ENCODE data around the gene TACR2.

TACR2 gene

DNA sequence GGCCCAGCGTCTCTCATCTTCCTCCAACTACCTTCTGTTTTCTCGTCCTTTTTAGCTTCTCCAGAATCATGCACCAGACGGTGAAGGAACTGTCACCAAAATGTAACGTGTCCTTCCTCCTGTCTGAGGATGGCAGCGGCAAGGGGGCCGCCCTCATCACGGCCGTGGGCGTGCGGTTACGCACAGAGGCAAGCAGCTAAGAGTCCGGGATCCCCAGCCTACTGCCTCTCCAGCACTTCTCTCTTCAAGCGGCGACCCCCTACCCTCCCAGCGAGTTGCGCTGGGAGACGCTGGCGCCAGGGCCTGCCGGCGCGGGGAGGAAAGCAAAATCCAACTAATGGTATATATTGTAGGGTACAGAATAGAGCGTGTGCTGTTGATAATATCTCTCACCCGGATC is 15.8 kb downstream of the TACR2 start:
- DNase-seq: no peak

DNA sequence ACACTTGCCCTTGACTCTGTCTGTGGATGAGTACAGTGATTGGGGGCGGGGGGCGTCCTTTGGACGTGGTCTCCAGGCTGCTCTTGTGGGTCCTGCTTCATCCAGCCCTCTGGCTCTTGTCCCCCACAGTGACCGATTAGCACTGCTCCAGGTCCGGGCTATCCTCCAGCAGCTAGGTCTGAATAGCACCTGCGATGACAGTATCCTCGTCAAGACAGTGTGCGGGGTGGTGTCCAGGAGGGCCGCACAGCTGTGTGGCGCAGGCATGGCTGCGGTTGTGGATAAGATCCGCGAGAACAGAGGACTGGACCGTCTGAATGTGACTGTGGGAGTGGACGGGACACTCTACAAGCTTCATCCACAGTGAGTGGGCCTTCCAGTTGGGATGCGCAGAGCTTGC is 18.3 kb downstream of the TACR2 start:
- DNase-seq: no peak

DNA sequence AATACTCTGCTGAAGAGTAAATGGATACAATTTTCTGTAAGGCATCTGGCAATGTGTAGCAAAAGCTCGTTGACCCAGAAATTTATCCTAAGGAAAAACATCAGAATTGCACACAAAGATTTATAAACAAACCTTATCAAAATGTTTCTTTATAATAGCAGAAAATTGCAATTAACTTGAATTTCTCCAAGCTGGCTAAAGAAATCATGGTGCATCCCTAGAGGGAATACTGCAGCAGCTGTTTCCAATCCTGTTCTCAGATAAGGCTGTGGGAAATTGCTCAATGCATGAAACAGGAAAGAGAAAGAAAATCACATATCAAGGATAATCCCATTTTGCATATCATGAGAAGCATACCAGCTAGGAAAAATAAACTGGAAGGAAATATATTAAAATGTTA is 18.7 kb downstream of the TACR2 start:
- no peak for DNase-seq

DNA sequence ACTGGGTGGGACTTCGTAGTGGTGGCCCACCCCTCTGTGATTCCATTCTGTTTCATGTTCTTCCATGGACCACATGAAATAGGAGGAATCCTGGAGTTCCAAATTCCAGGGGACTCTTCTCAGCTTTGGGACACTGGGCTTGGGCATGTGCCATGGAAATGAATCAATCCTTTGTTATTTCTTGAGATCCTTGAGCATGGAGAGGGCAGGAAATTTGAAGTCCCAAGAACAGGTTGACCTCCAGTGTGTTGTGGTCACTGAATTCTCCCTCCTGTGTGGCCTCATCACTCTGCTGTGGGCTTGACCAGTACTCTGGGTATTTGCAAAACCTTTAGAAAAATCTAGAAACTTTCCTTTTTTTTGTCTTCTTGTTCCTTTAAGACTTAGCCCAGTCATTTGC is 22.7 kb downstream of the TACR2 start:
- DNase-seq: no peak

DNA sequence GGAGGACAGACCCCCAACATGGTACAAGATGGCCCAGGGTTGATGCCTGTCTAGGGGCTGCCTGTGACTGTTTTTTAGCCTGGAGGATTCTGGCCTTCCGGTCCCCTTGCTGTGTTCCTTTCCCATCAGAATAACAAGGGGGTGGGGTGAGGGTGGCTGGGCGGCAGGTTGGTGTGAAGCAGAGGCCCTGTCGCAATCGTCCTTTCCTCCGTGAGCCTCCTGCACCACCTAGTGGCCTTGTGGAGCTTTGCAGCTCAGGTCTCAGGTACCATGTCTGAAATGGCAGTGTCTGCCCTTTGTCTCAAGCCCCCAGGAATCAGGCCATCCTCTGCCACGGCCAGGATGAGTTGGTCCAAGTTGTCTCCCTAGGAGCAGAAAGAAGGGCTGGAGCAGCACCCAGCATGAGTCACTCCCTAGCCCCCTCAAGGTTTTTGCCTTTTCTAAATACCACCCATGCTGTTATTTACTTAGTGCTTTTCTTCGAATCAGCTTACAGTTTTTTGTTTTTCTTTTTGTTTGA is 24.2 kb downstream of the TACR2 start:
- DNase-seq: peak; percentile 69 to 73

DNA sequence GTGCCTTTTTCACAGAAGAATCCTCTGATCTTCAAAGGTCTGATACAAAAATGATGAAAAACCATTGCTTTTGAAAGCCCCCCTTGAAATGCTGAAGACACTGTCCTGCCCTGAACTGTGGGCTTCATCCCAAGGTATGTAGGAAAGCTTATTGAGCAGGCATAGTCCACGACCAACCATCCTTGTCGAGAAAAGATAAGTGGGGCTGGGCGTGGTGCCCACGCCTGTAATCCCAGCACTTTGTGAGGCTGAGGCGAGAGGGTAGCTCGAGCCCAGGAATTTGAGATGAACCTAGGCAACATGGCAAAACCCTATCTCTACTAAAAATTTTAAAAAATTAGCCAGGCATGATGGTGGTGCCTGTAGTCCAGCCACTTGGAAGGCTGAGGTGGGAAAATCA is 25.6 kb downstream of the TACR2 start:
- peak; percentile 10 to 25 for DNase-seq

DNA sequence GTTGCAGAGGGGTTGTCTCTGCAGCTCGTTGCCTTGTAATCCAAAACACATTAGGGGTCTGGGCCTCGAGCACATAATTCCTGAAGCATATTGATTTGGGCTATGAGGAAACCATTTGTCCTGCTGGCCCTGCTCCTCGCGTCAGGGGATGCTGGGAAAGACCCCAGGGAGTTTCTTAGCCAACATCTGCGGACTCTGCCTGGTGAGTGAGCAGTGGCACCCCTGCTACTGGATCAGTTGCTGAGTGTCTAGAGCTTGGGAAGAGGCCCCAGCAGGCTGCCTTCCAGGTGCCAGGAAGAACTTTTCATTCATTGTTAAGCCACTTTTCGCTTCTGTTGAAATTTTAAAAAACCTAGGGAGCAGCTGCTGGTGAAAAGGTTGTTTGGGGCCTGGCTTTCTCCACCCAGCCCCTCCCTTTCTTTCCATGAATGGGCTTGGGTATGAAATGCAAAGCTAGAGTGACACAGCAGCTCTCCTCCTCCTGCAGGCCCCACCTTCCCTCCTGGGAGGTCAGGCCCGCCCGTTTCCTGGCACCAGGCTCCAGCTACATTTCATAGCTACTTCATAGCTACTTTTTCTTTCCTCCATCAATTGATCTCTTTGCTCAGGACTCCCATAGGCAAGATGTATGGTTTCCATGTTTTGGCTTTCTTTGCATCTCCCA is 26.8 kb downstream of the TACR2 start:
- DNase-seq: no peak

DNA sequence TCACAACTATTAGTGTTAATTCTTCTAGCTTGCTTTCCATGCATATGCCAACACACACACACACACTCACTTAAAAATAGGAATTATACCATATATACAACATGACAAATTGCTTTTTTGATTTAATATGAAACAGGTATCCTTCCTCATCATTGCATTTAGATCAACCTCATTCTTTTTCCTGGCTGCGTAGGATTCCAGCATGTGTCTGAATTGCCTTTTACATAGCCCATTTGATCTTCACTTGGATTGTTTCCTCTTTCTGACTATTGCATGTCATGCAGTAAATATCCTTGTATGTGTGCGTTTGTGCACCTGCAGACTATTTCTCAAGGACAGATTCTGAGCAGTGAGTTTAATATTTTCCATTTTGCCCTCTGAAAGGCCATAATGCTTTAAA is 28.2 kb downstream of the TACR2 start:
- no peak for DNase-seq

DNA sequence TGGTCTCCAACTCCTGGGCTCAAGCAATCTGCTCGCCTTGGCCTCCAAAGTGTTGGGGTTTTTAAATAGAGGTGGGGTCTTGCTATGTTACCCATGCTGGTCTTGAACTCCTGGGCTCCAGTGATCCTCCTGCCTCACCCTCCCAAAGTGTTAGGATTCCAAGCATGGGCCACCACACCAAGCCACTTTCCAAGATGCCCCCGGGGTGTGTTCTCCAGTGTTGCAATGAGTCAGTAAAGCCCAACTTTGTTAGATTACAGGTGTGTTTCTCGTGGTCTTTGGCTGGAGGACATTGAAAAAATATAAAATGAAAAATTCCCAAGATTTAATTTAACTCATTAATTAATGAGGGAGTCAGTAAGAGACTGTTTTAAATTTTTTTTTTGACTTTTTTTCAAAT is 29.2 kb downstream of the TACR2 start:
- DNase-seq: no peak

DNA sequence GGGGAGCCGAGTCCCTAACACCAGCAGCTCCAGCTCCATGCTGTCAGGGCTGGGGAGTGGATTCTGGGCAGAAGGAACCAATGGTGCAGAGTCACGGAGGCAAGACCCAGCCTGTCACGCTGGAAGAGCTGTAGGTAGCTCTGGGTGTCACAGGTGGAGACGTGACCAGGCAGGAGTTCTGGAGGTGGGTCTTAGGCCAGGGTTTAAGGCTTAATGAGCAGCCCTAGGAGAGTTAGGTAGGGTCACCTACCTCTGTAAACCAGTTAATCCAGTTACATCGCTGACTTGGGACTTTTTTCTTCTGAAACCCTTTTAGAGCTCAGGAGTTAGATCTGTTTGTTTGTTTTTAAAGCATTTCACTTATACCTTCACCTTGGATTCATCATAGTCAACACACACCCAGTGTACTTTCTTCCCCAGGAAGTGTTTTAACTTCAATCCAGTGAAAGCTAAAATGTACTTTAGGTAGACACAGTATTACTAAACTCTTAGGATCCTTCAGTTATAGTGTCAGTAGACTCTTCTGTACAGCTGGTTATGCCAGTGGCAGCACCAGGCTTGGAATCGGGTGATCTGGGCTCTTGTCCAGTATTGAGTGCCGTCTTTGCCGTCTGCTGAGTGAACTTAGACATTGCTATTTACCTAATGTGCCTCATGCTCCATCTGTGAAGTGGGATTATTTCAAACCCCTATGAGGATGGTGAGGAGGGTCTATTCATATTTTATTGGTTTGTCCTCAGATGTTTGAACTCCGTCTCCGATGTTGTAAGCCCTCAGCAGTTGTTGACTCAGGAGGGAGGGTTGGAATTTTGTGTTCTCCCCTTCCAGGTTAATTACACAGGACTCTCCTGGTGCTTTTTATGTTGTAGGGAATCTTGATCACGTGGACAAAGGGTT is 31.0 kb downstream of the TACR2 start:
- peak in 1 of 2 experiments; percentile 8 for DNase-seq

DNA sequence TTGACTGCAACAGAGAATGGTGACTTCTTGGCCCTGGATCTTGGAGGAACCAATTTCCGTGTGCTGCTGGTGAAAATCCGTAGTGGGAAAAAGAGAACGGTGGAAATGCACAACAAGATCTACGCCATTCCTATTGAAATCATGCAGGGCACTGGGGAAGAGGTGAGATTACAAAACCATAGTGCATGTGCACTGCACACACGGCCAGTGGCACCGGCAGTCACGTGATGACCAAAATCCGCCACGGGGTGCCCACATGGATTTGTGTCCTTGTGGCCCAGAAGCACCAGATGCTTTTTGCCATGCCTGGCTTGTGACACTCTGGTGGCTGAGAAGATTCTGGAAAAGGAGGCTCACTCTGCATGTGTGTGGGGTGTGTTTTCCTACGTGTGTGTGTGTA is 32.4 kb downstream of the TACR2 start:
- DNase-seq: no peak

DNA sequence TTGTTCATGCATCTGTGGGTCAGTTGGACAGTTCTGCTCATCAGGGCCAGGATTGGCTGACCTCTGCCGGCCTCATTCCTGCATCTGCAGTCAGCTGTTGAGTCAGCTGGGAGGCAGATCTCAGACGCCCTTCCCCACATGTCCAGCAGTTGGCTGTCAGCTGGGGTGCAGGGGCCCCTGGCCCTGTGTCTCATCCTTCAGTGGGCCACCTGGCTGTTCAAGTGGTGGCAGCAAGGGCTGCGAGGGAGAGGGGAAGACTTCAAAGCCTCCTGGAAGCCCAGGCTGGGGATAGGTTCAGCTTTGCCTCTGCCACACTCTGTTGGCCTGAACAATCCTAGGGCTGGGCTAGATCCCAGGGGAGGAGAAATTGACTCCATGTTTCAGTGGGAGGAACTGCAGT is 33.2 kb downstream of the TACR2 start:
- DNase-seq: no peak

DNA sequence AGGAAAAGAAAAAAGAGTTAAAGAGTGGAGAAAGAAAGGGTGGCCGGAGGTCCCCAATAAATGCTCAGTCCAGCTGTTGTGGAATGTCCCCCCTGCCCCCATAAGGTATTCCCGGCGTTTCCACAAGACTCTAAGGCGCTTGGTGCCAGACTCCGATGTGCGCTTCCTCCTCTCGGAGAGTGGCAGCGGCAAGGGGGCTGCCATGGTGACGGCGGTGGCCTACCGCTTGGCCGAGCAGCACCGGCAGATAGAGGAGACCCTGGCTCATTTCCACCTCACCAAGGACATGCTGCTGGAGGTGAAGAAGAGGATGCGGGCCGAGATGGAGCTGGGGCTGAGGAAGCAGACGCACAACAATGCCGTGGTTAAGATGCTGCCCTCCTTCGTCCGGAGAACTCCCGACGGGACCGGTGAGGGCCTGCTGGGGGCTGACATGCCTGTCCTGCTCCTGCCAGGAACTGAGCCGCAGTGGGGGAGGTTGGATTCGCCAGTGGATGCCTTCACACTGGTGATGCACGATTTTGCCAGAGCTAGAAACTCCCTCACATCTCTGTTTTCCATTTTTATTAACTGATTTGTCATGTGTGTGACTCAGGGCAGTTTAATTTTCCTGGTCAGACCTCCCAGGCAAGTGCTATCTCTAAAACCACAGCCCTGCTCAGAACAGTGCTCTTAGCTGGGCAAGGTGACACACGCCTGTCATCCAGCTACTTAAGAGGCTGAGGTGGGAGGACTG is 34.2 kb downstream of the TACR2 start:
- DNase-seq: no peak

DNA sequence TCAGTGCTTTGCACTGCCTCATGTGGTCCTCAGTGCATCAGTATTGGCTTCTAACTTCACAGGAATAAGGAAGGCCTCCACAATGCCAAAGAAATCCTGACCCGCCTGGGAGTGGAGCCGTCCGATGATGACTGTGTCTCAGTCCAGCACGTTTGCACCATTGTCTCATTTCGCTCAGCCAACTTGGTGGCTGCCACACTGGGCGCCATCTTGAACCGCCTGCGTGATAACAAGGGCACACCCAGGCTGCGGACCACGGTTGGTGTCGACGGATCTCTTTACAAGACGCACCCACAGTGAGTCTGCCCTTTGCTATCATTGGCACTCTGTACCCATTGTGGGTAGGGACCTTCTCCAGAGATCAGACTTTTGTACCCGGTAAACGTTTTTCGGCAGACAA is 36.9 kb downstream of the TACR2 start:
- DNase-seq: no peak

DNA sequence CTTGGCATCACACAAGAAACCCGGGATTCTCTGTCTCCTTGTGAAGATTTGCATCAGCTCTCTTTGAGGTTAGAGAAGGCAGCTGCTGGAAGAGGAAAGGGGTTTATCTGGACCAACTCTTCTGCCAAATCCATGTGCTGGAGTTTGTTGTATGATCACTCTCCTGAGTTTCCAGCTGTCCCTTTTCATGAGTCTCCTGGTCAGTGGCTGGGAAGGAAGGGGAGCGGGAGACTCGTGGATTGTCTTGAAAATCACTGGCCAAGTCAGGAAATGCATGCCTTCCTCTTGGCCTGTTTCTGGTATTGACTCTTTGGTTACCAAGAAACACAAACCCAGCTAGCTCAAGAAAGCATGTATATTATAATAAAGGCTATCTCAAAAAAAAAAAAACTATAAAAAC is 38.8 kb downstream of the TACR2 start:
- no peak for DNase-seq

DNA sequence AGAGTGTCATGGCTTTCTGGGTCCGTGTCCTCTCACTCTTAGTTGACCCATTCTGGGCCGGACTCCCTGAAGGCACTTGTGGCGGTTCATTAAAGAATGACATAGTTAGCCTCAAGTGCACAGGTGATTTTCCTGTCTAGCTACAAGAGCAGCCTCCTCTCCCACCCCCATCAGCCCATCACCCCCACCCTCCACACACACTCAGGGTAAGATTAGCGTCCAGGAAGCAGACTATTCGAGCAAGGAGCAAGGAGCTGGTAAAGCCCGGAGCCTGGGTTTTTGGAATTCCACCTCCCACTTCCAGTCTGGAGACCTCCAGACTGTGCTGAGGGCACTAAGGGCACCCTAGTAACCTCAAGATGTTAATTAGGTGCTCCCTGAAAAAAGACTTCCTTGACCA is 39.5 kb downstream of the TACR2 start:
- no peak for DNase-seq

DNA sequence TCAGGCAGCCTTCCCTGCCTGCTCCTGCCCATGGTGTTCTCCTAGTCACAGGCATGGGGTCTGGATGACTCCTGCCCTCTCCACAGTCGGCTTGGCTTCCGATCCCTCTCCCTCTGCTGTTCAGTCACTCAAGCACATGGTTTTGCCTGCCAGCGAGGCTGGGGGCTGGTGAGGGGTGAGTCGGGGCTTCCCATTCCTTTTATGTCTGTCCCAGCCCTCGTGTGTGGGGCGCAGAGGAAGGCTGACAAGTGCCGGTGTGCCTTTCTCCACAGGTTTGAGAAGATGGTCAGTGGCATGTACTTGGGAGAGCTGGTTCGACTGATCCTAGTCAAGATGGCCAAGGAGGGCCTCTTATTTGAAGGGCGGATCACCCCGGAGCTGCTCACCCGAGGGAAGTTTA is 40.1 kb downstream of the TACR2 start:
- DNase-seq: no peak

DNA sequence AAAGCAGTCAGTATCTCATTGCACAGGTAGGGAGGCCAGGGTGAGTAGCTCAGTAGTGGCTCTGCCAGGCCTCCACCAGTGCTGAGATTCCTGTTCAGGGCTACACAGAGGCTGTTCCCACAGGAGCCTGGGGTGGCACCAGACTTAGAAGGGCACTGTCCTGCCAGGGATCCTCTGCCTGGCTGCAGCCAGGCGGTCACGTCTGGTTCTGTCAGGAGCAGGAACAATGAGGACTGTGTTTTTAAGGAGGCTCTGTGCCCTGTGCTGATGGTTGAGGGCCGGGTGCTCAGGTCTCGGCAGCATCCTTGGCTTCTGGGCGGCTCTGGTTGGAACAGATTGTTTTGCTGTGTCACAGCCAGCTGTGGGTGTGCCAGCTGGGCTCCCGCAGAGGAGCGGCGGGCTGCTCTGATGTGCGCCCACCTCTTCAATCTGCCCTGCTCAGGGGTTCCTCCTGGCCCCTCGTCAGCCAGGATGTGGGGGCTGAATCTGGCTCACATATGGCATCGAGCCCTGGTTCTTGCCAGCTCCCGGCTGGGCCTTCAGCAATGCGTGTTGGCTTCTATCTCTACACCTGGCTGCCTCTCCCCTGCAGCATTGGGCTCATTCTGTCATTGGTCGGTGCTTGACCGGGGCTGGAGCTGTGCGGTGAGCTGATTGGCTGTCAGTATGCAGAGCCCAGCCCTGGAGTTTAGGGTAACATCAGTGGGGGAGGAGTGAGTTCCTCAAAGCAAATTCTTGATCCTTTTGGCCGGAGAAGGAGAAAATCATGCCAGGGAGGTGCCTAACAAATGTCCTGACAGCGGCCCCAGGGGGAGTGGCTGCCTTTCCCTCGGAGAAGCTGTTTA is 41.2 kb downstream of the TACR2 start:
- peak; percentile 79 to 95 for DNase-seq

DNA sequence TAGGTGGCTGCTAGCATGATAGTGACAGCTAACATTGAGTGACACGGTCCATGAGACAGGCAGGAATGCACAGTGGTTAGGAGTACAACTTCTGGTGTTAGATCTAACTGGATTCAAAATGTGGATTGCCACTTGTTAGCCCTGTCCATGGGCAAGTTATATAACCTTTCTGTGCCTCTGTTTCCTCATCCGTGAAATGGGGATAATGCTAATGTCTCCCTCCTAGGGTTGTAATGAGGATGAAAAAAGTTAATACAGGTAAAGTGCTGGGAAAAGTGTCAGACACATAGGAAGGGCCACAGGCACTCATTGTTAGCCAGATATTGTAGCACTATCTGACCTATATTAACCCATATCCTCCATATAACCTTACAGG is 41.8 kb downstream of the TACR2 start:
- DNase-seq: no peak

DNA sequence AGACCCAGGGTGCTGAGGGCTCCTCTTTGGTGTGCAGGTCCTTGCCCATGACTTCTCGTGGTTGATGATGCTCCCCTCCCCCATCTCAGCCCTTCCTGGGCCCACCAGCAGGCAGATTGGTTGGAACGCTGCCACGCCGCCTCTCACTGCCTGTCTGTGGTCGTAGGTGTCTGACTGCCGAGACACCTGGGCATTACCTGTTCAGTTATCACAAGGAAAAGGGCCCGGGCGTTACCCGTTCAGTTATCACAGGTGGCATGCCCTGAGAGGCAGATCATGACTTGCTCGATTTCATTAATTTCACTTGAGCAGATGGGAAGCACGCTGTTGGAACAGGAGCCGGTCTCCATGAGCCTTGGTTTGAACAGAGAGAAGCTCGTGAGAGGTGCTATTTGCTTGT is 42.5 kb downstream of the TACR2 start:
- peak in 1 of 2 experiments; percentile 14 for DNase-seq

DNA sequence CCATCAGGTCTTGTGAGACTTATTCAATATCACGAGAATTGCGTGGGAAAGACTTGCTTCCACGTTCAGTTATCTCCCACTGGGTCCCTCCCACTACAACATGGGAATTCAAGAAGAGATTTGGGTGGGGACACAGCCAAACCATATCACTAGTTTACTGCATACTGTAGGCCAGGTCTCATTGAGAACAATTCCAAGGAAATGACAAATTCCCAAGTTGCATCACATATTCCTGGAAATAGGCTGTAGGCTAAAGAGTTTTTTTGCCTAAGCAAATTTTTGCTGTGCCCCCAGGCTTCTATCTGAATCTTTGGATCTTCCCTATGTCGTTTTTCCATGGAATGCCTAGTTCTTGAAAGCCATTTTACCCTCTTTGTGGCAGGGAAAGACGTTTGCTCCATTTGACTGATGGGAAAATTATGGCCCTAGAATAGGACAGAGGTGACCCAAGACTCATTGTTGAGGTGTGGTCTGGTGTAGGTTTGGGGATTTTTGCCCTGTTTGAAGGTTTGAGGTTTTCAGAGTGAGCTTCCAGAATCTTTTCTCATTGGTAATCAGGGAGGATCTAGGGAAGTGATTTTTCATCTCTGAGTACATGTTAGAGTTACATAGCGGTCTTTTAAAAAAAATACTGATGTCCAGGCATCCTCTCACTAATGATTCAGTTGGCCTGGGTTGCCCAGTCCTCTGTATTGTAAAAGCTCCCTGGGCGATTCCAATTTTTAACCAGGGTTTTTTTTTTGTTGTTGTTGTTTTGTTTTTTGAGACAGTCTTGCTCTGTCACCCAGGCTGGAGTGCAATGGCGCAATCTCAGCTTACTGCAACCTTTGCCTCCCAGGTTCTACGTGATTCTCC is 44.4 kb downstream of the TACR2 start:
- no peak for DNase-seq

DNA sequence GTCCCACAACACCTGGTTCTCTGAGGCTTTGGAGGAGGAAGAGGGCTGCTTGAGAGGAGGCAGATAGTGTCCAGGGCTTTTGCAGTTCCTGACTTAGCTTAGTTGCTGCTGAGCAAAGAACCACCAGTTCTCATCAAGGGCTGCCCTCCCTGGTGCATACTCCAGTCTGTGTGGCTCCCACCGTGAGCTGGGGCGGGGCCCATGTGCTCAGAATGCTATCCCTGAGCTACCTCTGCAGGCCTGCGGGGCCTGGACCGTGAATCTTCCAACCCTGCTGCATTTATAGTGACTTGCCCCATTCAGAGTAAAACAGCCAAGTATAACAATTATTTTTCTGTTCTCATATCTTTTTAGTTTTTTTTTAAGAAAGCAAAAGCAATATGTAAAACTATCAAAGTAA is 49.2 kb downstream of the TACR2 start:
- no peak for DNase-seq

All from NCI-H446 (cell line).